ENCODE data around the gene PPM1N. TPM values are rescaled to one million over a fixed set of nuclear protein-coding genes. Genes with fewer than 3 reads are reported as not detected.

The PPM1N gene
- total RNA-seq, 1 donor from 2014 or later: 0.62 TPM

- H3K4me3 Mint-ChIP-seq (ENCODE audit: unreplicated experiment): no peak overlapping the region
- H3K9me3 Mint-ChIP-seq (ENCODE audit: unreplicated experiment): no peaks in the 10 kb centered on the region
- H3K36me3 Mint-ChIP-seq (ENCODE audit: unreplicated experiment): peaks cover 34% of the 10 kb centered on the region
- no peak for TF ChIP-seq CTCF (IDR thresholded peaks at IDR 0.05)
- no peaks in the 10 kb centered on the region for H3K27me3 Mint-ChIP-seq (ENCODE audit: unreplicated experiment)
- H3K4me1 Mint-ChIP-seq (ENCODE audit: unreplicated experiment): peaks cover 6% of the 10 kb centered on the region
- H3K27ac Mint-ChIP-seq (ENCODE audit: unreplicated experiment): no peak overlapping the region
- DNase-seq (ENCODE audit: extremely low spot score, unreplicated experiment): no peak
These were observed 30.0 kb downstream of the PPM1N start for GRCh38 chr19:45528149-45528743.

GRCh38 chr19:45528744-45529419 is 30.6 kb downstream of the PPM1N start:
- Mint-ChIP-seq H3K27ac (ENCODE audit: unreplicated experiment) (no peak overlapping the region), H3K27me3 (ENCODE audit: unreplicated experiment) (no peaks in the 10 kb centered on the region), H3K9me3 (ENCODE audit: unreplicated experiment) (no peaks in the 10 kb centered on the region), H3K4me1 (ENCODE audit: unreplicated experiment) (peaks cover under 1% of the 10 kb centered on the region), H3K36me3 (ENCODE audit: unreplicated experiment) (peaks cover 28% of the 10 kb centered on the region), H3K4me3 (ENCODE audit: unreplicated experiment) (no peak overlapping the region)
- TF ChIP-seq CTCF (IDR thresholded peaks at IDR 0.05): no peak
- DNase-seq (ENCODE audit: extremely low spot score, unreplicated experiment): no peak

- no peaks in the 10 kb centered on the region for H3K27me3 Mint-ChIP-seq (ENCODE audit: unreplicated experiment)
- no peaks in the 10 kb centered on the region for H3K9me3 Mint-ChIP-seq (ENCODE audit: unreplicated experiment)
- DNase-seq (ENCODE audit: extremely low spot score, unreplicated experiment): no peak
- no peak overlapping the region for H3K4me3 Mint-ChIP-seq (ENCODE audit: unreplicated experiment)
- H3K36me3 Mint-ChIP-seq (ENCODE audit: unreplicated experiment): peaks cover 27% of the 10 kb centered on the region
- no peaks in the 10 kb centered on the region for H3K4me1 Mint-ChIP-seq (ENCODE audit: unreplicated experiment)
- H3K27ac Mint-ChIP-seq (ENCODE audit: unreplicated experiment): no peak overlapping the region
- no peak for TF ChIP-seq CTCF (IDR thresholded peaks at IDR 0.05)
These were observed 31.2 kb downstream of the PPM1N start for GRCh38 chr19:45529420-45529785.

GRCh38 chr19:45531349-45531748 is 33.1 kb downstream of the PPM1N start:
- TF ChIP-seq CTCF (IDR thresholded peaks at IDR 0.05): no peak
- Mint-ChIP-seq H3K4me1 (ENCODE audit: unreplicated experiment) (no peaks in the 10 kb centered on the region), H3K27me3 (ENCODE audit: unreplicated experiment) (no peaks in the 10 kb centered on the region), H3K9me3 (ENCODE audit: unreplicated experiment) (no peaks in the 10 kb centered on the region), H3K27ac (ENCODE audit: unreplicated experiment) (no peak overlapping the region), H3K36me3 (ENCODE audit: unreplicated experiment) (peaks cover 21% of the 10 kb centered on the region), H3K4me3 (ENCODE audit: unreplicated experiment) (no peak overlapping the region)
- no peak for DNase-seq (ENCODE audit: extremely low spot score, unreplicated experiment)

- Mint-ChIP-seq H3K27me3 (ENCODE audit: unreplicated experiment) (no peaks in the 10 kb centered on the region), H3K27ac (ENCODE audit: unreplicated experiment) (no peak overlapping the region), H3K36me3 (ENCODE audit: unreplicated experiment) (no peaks in the 10 kb centered on the region), H3K4me3 (ENCODE audit: unreplicated experiment) (no peak overlapping the region), H3K9me3 (ENCODE audit: unreplicated experiment) (no peaks in the 10 kb centered on the region), H3K4me1 (ENCODE audit: unreplicated experiment) (no peaks in the 10 kb centered on the region)
- TF ChIP-seq CTCF (IDR thresholded peaks at IDR 0.05): no peak
- DNase-seq (ENCODE audit: extremely low spot score, unreplicated experiment): no peak
These were observed 41.2 kb downstream of the PPM1N start for GRCh38 chr19:45539459-45539858.

Measured in osteocyte (in vitro differentiated cells).